Stomach (tissue), 4 donors: ENCODE measurements around the gene ADM2.

ENCODE experiments used
- POLR2A ChIP-seq, 4 donors: fragments of 450-650 bp; IDR thresholded peaks; one replicate each; pipeline ENCODE4 v1.6.1; 2016; ENCODE audit warnings: antibody characterized with exemption in 4 of 4, control low read depth in 2 of 4, mild to moderate bottlenecking in 1 of 4, moderate library complexity in 1 of 4
- TF ChIP-seq, protein P1 (sequence below), 7 experiments: fragments of 450-650 bp in 4 of 7; fragments of 200-600 bp in 3 of 7; sonication (generic) in 3 of 7; IDR thresholded peaks; one replicate each; pipeline ENCODE4 v1.5.1; 2016 to 2019; ENCODE audit warnings: antibody characterized with exemption in 7 of 7, control low read depth in 2 of 7, mild to moderate bottlenecking in 1 of 7

DNA sequence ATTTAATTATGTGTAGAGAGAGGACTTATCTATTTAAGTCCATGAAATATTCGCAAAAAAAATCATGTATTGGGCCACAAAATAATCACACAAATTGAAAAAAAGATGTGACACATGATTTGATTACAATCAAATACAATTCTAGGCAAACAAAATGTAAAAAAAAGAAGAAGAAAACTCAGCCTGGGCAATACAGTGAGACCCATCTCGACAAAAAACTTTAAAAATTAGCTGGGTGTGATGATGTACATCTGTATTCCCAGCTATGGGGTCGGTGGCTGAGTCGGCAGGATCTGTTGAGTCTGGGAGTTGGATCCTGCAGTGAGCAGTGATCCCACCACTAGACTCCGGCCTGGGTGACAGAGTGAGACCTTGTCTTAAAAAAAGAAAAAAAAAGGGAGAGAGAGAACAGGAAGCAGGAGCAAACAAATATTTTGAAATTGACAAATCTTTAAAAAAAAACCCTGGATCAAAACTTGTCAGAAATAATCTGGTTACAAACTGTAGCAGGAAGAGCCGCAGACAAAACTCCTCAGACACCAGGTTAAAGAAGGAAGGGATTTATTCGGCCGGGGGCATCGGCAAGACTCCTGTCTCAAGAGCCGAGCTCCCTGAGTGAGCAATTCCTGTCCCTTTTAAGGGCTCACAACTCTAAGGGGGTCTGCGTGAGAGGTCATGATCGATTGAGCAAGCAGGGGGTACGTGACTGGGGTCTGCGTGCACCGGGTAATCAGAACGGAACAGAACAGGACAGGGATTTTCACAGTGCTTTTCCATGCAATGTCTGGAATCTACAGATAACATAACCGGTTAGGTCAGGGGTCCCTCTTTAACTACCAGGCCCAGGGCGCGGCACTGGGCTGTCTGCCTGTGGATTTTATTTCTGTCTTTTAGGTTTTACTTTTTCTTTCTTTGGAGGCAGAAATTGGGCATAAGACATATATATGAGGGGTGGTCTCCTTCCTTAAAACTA lies 51.8 kb downstream of the ADM2 start:
- TF ChIP-seq POLR2A (IDR thresholded peaks at IDR 0.05): no peak
- TF ChIP-seq, protein P1, sequence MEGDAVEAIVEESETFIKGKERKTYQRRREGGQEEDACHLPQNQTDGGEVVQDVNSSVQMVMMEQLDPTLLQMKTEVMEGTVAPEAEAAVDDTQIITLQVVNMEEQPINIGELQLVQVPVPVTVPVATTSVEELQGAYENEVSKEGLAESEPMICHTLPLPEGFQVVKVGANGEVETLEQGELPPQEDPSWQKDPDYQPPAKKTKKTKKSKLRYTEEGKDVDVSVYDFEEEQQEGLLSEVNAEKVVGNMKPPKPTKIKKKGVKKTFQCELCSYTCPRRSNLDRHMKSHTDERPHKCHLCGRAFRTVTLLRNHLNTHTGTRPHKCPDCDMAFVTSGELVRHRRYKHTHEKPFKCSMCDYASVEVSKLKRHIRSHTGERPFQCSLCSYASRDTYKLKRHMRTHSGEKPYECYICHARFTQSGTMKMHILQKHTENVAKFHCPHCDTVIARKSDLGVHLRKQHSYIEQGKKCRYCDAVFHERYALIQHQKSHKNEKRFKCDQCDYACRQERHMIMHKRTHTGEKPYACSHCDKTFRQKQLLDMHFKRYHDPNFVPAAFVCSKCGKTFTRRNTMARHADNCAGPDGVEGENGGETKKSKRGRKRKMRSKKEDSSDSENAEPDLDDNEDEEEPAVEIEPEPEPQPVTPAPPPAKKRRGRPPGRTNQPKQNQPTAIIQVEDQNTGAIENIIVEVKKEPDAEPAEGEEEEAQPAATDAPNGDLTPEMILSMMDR (IDR thresholded peaks at IDR 0.05): no peak
